Neural cell (in vitro differentiated cells): ENCODE data around the gene SH3RF3.
A peak's percentile ranks its signal among the peaks of the same experiment; 100 is the strongest.

ENCODE experiments used
- CTCF ChIP-seq: fragments of 450-650 bp; IDR thresholded peaks from 2 replicates; pipeline ENCODE4 v1.5.1; 2014; ENCODE audit warnings: antibody characterized with exemption, mild to moderate bottlenecking, moderate library complexity; ENCODE audit not compliant: poor library complexity, severe bottlenecking
- EP300 ChIP-seq: fragments of 450-650 bp; conservative IDR thresholded peaks from 2 replicates; pipeline ENCODE4 v1.6.1; 2014; ENCODE audit warnings: antibody characterized with exemption, mild to moderate bottlenecking, moderate library complexity; ENCODE audit not compliant: poor library complexity, severe bottlenecking
- EZH2 ChIP-seq: fragments of 200-600, 300-800 bp; shearing (Covaris generic), sonication (generic); IDR thresholded peaks from 2 replicates; pipeline ENCODE4 v1.6.1; 2014; ENCODE audit warnings: antibody characterized with exemption, low read length, borderline replicate concordance, mild to moderate bottlenecking; ENCODE audit not compliant: insufficient read depth, poor library complexity, severe bottlenecking
- POLR2AphosphoS5 ChIP-seq: IDR thresholded peaks from 2 replicates; pipeline ENCODE4 v1.6.1; 2012
- RAD21 ChIP-seq: fragments of 450-650 bp; conservative IDR thresholded peaks from 2 replicates; pipeline ENCODE4 v1.6.1; 2014; ENCODE audit warnings: antibody characterized with exemption, mild to moderate bottlenecking, moderate library complexity
- REST ChIP-seq: IDR thresholded peaks from 2 replicates; pipeline ENCODE4 v1.6.1; 2012; ENCODE audit warnings: borderline replicate concordance
- SMC3 ChIP-seq: fragments of 450-650 bp; conservative IDR thresholded peaks from 2 replicates; pipeline ENCODE4 v1.6.1; 2014; ENCODE audit warnings: antibody characterized with exemption, mild to moderate bottlenecking, moderate library complexity; ENCODE audit not compliant: poor library complexity
- TAF1 ChIP-seq: IDR thresholded peaks from 2 replicates; pipeline ENCODE4 v1.6.1; 2012; ENCODE audit warnings: low read depth

- peak; percentile 24 for TF ChIP-seq CTCF
- no peak for TF ChIP-seq POLR2AphosphoS5
- TF ChIP-seq SMC3: peak; percentile 15
- peak; percentile 16 for TF ChIP-seq RAD21
- TF ChIP-seq TAF1: no peak
- TF ChIP-seq EP300: no peak
- TF ChIP-seq EZH2: no peak
- TF ChIP-seq REST: no peak
Measured at GRCh38 chr2:109516445-109517117, 387.6 kb downstream of the SH3RF3 start.
